Esophagus squamous epithelium (tissue), 4 donors: ENCODE measurements around the gene CBX5.

ENCODE experiments used
- POLR2A ChIP-seq, 4 donors: fragments of 450-650 bp; IDR thresholded peaks; one replicate each; pipeline ENCODE4 v1.6.1; 2017; ENCODE audit warnings: antibody characterized with exemption in 4 of 4, mild to moderate bottlenecking in 4 of 4, moderate library complexity in 3 of 4
- TF ChIP-seq, protein P1 (sequence below), 6 experiments: fragments of 450-650 bp in 4 of 6; fragments of 200-600 bp in 2 of 6; sonication (generic) in 2 of 6; IDR thresholded peaks; one replicate each; pipeline ENCODE4 v1.5.1; 2016 to 2019; ENCODE audit warnings: antibody characterized with exemption in 6 of 6, mild to moderate bottlenecking in 4 of 6, moderate library complexity in 4 of 6

DNA sequence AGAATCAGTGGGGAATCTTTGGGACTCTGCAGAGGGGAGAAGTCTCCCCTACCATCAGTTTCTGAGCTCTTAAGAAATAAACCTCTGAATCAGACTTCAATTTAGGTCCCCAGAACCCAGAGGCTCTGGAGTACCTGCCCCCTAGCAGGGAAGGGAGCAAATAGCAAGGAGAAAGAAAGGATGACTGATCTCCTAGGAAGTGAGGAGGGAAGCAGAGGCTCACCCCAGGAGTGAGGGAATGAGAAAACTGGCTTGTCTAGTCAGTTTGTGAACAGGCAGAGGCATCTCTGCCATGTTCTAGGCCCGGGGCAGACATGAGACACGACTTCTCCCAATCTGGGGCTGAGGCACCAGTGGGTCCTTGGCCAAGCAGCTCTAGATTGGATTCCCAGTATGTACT is 66.8 kb downstream of the CBX5 start:
- TF ChIP-seq, protein P1, sequence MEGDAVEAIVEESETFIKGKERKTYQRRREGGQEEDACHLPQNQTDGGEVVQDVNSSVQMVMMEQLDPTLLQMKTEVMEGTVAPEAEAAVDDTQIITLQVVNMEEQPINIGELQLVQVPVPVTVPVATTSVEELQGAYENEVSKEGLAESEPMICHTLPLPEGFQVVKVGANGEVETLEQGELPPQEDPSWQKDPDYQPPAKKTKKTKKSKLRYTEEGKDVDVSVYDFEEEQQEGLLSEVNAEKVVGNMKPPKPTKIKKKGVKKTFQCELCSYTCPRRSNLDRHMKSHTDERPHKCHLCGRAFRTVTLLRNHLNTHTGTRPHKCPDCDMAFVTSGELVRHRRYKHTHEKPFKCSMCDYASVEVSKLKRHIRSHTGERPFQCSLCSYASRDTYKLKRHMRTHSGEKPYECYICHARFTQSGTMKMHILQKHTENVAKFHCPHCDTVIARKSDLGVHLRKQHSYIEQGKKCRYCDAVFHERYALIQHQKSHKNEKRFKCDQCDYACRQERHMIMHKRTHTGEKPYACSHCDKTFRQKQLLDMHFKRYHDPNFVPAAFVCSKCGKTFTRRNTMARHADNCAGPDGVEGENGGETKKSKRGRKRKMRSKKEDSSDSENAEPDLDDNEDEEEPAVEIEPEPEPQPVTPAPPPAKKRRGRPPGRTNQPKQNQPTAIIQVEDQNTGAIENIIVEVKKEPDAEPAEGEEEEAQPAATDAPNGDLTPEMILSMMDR (IDR thresholded peaks at IDR 0.05): no peak
- no peak for TF ChIP-seq POLR2A (IDR thresholded peaks at IDR 0.05)
